Neural cell (in vitro differentiated cells): ENCODE measurements around the gene NECTIN4. TPM values are rescaled to one million over a fixed set of nuclear protein-coding genes. Genes with fewer than 3 reads are reported as not detected.

Source experiments
- H2AFZ ChIP-seq: fragments of 200-600, 300-800 bp; sonication (generic), shearing (Covaris generic); 2 replicates; pipeline ENCODE4 v1.6.0; 2014; ENCODE audit warnings: low read depth, mild to moderate bottlenecking, antibody characterized with exemption, low read length, moderate library complexity
- H3F3A ChIP-seq: fragments of 200-600 bp; shearing (Covaris generic); 2 replicates; pipeline ENCODE4 v1.6.1; 2016; ENCODE audit warnings: mild to moderate bottlenecking, moderate library complexity, mixed read lengths, antibody characterized with exemption, low read length; ENCODE audit not compliant: insufficient read depth, poor library complexity, severe bottlenecking
- H3K27ac ChIP-seq: fragments of 200-600, 300-800 bp; sonication (generic), shearing (Covaris generic); 2 replicates; pipeline ENCODE4 v1.5.1; 2014; ENCODE audit warnings: mild to moderate bottlenecking, low read length, moderate library complexity
- H3K27me3 ChIP-seq: fragments of 300-800, 200-600 bp; sonication (generic), shearing (Covaris generic); 2 replicates; pipeline ENCODE4 v1.6.0; 2014; ENCODE audit warnings: mild to moderate bottlenecking, low read depth, low read length, moderate library complexity; ENCODE audit not compliant: insufficient read depth
- H3K36me3 ChIP-seq: fragments of 300-800, 200-600 bp; sonication (generic), shearing (Covaris generic); 2 replicates; pipeline ENCODE4 v1.5.1; 2014; ENCODE audit warnings: mild to moderate bottlenecking, antibody characterized with exemption, low read length, moderate library complexity; ENCODE audit not compliant: insufficient read depth
- H3K4me2 ChIP-seq: fragments of 300-800, 200-600 bp; sonication (generic), shearing (Covaris generic); 2 replicates; pipeline ENCODE4 v1.6.0; 2014; ENCODE audit warnings: mild to moderate bottlenecking, low read length
- H3K4me3 ChIP-seq: fragments of 300-800, 200-600 bp; sonication (generic), shearing (Covaris generic); 2 replicates; pipeline ENCODE4 v1.5.1; 2014; ENCODE audit warnings: mild to moderate bottlenecking, low read length, moderate library complexity
- H3K79me2 ChIP-seq: fragments of 200-600 bp; shearing (Covaris generic); replicated peaks from 2 replicates; pipeline ENCODE4 v1.6.0; 2014; ENCODE audit warnings: mild to moderate bottlenecking, low read length, moderate library complexity; ENCODE audit not compliant: insufficient read depth
- H3K9ac ChIP-seq: fragments of 300-800, 200-600 bp; sonication (generic), shearing (Covaris generic); 2 replicates; pipeline ENCODE4 v1.6.1; 2016; ENCODE audit warnings: mild to moderate bottlenecking, low read length, mixed read lengths
- H3K9me2 ChIP-seq: fragments of 200-600 bp; shearing (Covaris generic); 2 replicates; pipeline ENCODE4 v1.6.1; 2016; ENCODE audit warnings: mild to moderate bottlenecking, low read length, mixed read lengths; ENCODE audit not compliant: insufficient read depth
- H3K9me3 ChIP-seq: fragments of 200-600, 300-800 bp; sonication (generic), shearing (Covaris generic); 2 replicates; pipeline ENCODE4 v1.6.1; 2016; ENCODE audit warnings: mild to moderate bottlenecking, mixed run types, low read length, moderate library complexity, mixed read lengths
- H4K20me1 ChIP-seq: fragments of 200-600 bp; shearing (Covaris generic); 2 replicates; pipeline ENCODE4 v1.6.1; 2016; ENCODE audit warnings: mild to moderate bottlenecking, mixed run types; ENCODE audit not compliant: insufficient read depth
- CTCF ChIP-seq: fragments of 450-650 bp; IDR thresholded peaks from 2 replicates; pipeline ENCODE4 v1.5.1; 2014; ENCODE audit warnings: antibody characterized with exemption, mild to moderate bottlenecking, moderate library complexity; ENCODE audit not compliant: poor library complexity, severe bottlenecking
- EP300 ChIP-seq: fragments of 450-650 bp; conservative IDR thresholded peaks from 2 replicates; pipeline ENCODE4 v1.6.1; 2014; ENCODE audit warnings: antibody characterized with exemption, mild to moderate bottlenecking, moderate library complexity; ENCODE audit not compliant: poor library complexity, severe bottlenecking
- EZH2 ChIP-seq: fragments of 200-600, 300-800 bp; shearing (Covaris generic), sonication (generic); IDR thresholded peaks from 2 replicates; pipeline ENCODE4 v1.6.1; 2014; ENCODE audit warnings: antibody characterized with exemption, low read length, borderline replicate concordance, mild to moderate bottlenecking; ENCODE audit not compliant: insufficient read depth, poor library complexity, severe bottlenecking
- MXI1 ChIP-seq: fragments of 450-650 bp; conservative IDR thresholded peaks from 2 replicates; pipeline ENCODE4 v1.6.1; 2014; ENCODE audit warnings: antibody characterized with exemption, mild to moderate bottlenecking; ENCODE audit not compliant: poor library complexity, severe bottlenecking
- POLR2AphosphoS5 ChIP-seq: IDR thresholded peaks from 2 replicates; pipeline ENCODE4 v1.6.1; 2012
- RAD21 ChIP-seq: fragments of 450-650 bp; conservative IDR thresholded peaks from 2 replicates; pipeline ENCODE4 v1.6.1; 2014; ENCODE audit warnings: antibody characterized with exemption, mild to moderate bottlenecking, moderate library complexity
- REST ChIP-seq: IDR thresholded peaks from 2 replicates; pipeline ENCODE4 v1.6.1; 2012; ENCODE audit warnings: borderline replicate concordance
- SMC3 ChIP-seq: fragments of 450-650 bp; conservative IDR thresholded peaks from 2 replicates; pipeline ENCODE4 v1.6.1; 2014; ENCODE audit warnings: antibody characterized with exemption, mild to moderate bottlenecking, moderate library complexity; ENCODE audit not compliant: poor library complexity
- TAF1 ChIP-seq: IDR thresholded peaks from 2 replicates; pipeline ENCODE4 v1.6.1; 2012; ENCODE audit warnings: low read depth
- polyA plus RNA-seq: library from polyadenylated mRNA; depleted of rRNA; stranded (reverse); fragments of >200 nt; gene quantifications from 2 replicates; pipeline ENCODE4 v1.2.3, GENCODE V29; 2014

The NECTIN4 gene
- polyA plus RNA-seq, 1 donor from 2014 or later, result not detected

GRCh38 chr1:161039546-161039945, 49.8 kb downstream of the NECTIN4 start:
- Histone ChIP-seq H3K9me2 (no peaks in the 10 kb centered on the region), H3K9me3 (no peaks in the 10 kb centered on the region), H3F3A (peaks cover 5% of the 10 kb centered on the region), H3K27ac (no peak overlapping the region), H3K4me3 (no peak overlapping the region), H4K20me1 (no peaks in the 10 kb centered on the region), H3K4me2 (no peak overlapping the region), H3K27me3 (no peaks in the 10 kb centered on the region), H2AFZ (no peak overlapping the region), H3K79me2 (peaks cover 15% of the 10 kb centered on the region), H3K9ac (no peak overlapping the region), H3K36me3 (peaks cover 19% of the 10 kb centered on the region)
- no peak for TF ChIP-seq RAD21
- TF ChIP-seq SMC3, result no peak
- no peak for TF ChIP-seq MXI1
- no peak for TF ChIP-seq REST
- no peak for TF ChIP-seq EZH2
- TF ChIP-seq EP300, result no peak
- TF ChIP-seq TAF1, result no peak
- TF ChIP-seq CTCF, result no peak
- no peak for TF ChIP-seq POLR2AphosphoS5

- no peaks in the 10 kb centered on the region for H3K27me3 ChIP-seq
- peaks cover 5% of the 10 kb centered on the region for H3F3A ChIP-seq
- H3K9ac ChIP-seq, result peak overlapping the region; percentile 58
- H2AFZ ChIP-seq, result no peak overlapping the region
- H3K27ac ChIP-seq, result peak overlapping the region; percentile 31
- H3K36me3 ChIP-seq, result peaks cover 19% of the 10 kb centered on the region
- H3K9me2 ChIP-seq, result no peaks in the 10 kb centered on the region
- peak overlapping the region; percentile 69 for H3K4me3 ChIP-seq
- H3K9me3 ChIP-seq, result no peaks in the 10 kb centered on the region
- no peaks in the 10 kb centered on the region for H4K20me1 ChIP-seq
- H3K4me2 ChIP-seq, result no peak overlapping the region
- peaks cover 11% of the 10 kb centered on the region for H3K79me2 ChIP-seq
- no peak for TF ChIP-seq TAF1
- no peak for TF ChIP-seq EZH2
- no peak for TF ChIP-seq REST
- TF ChIP-seq SMC3, result no peak
Observed at GRCh38 chr1:161039154-161039545, 50.2 kb downstream of the NECTIN4 start.
